Measurements from ENCODE around the gene MAL. TPM values are rescaled to one million over a fixed set of nuclear protein-coding genes. Genes with fewer than 3 reads are reported as not detected.
A peak's percentile ranks its signal among the peaks of the same experiment; 100 is the strongest.

The MAL gene
- total and polyA plus RNA-seq, 2 experiments from 2014 or later: not detected

GRCh38 chr2:95032868-95033603 lies 7.5 kb downstream of the MAL start:
- in situ Hi-C loops (cut with MboI): no loop called here
- H3K4me2 ChIP-seq (ENCODE audit: unreplicated experiment): no peak overlapping the region
- H4K20me1 ChIP-seq (ENCODE audit: insufficient read depth): no peaks in the 10 kb centered on the region
- no peaks in the 10 kb centered on the region for H3K9me3 ChIP-seq (ENCODE audit: low read depth)
- TF ChIP-seq EZH2 (IDR thresholded peaks at IDR 0.05; ENCODE audit: insufficient read depth, poor library complexity, severe bottlenecking): no peak
- TF ChIP-seq EZH2phosphoT487 (IDR thresholded peaks at IDR 0.05; ENCODE audit: insufficient read depth, low read depth): no peak
- DNase-seq: no peak
- no peak overlapping the region for H3K4me3 ChIP-seq
- peaks cover 12% of the 10 kb centered on the region; the same call in 1 of the 2 replicates for H3F3A ChIP-seq (ENCODE audit: insufficient read depth)
- no peak overlapping the region for H2AFZ ChIP-seq
- H3K27ac ChIP-seq: no peak overlapping the region
- peaks cover 49% of the 10 kb centered on the region for H3K27me3 ChIP-seq (replicated peaks; ENCODE audit: insufficient read depth)
- H3K9me2 ChIP-seq (ENCODE audit: insufficient read depth): no peaks in the 10 kb centered on the region
- H3K9ac ChIP-seq: no peak overlapping the region
- no peaks in the 10 kb centered on the region for H3K36me3 ChIP-seq (ENCODE audit: low read depth)
- H3K4me1 ChIP-seq (ENCODE audit: insufficient read depth): no peaks in the 10 kb centered on the region
- no peaks in the 10 kb centered on the region for H3K79me2 ChIP-seq (ENCODE audit: insufficient read depth)
- 45 to 46% methylated on average over 13 to 16 of the region's 16 CpGs for WGBS, 2 experiments (ENCODE audit: low coverage in 1 of 2, low lambda C conversion rate in 2 of 2, missing lambda C conversion rate in 2 of 2)

- TF ChIP-seq EZH2phosphoT487 (IDR thresholded peaks at IDR 0.05; ENCODE audit: insufficient read depth, low read depth) (no peak), EZH2 (IDR thresholded peaks at IDR 0.05; ENCODE audit: insufficient read depth, poor library complexity, severe bottlenecking) (no peak)
- no peaks in the 10 kb centered on the region for H4K20me1 ChIP-seq (ENCODE audit: insufficient read depth)
- H3K79me2 ChIP-seq (ENCODE audit: insufficient read depth): no peaks in the 10 kb centered on the region
- H3K9me3 ChIP-seq (ENCODE audit: low read depth): no peaks in the 10 kb centered on the region
- H3K27ac ChIP-seq: no peak overlapping the region
- peaks cover 39% of the 10 kb centered on the region for H3K27me3 ChIP-seq (replicated peaks; ENCODE audit: insufficient read depth)
- DNase-seq: peak; percentile 61
- no peak overlapping the region for H3K4me2 ChIP-seq (ENCODE audit: unreplicated experiment)
- peaks cover 23% of the 10 kb centered on the region for H3F3A ChIP-seq (ENCODE audit: insufficient read depth)
- H3K9ac ChIP-seq: no peak overlapping the region
- 26 to 36% methylated on average over 4 of the region's 4 CpGs for WGBS, 2 experiments (ENCODE audit: low coverage in 1 of 2, low lambda C conversion rate in 2 of 2, missing lambda C conversion rate in 2 of 2)
- H2AFZ ChIP-seq: no peak overlapping the region
- in situ Hi-C loops (cut with MboI): no loop called here
- no peaks in the 10 kb centered on the region for H3K36me3 ChIP-seq (ENCODE audit: low read depth)
- no peak overlapping the region for H3K4me3 ChIP-seq
- H3K4me1 ChIP-seq (ENCODE audit: insufficient read depth): no peaks in the 10 kb centered on the region
- no peaks in the 10 kb centered on the region for H3K9me2 ChIP-seq (ENCODE audit: insufficient read depth)
These were observed 8.7 kb downstream of the MAL start for GRCh38 chr2:95034221-95034620.

- H3F3A ChIP-seq (ENCODE audit: insufficient read depth): peaks cover 27% of the 10 kb centered on the region
- peaks cover 34% of the 10 kb centered on the region for H3K27me3 ChIP-seq (replicated peaks; ENCODE audit: insufficient read depth)
- no peak overlapping the region for H3K4me3 ChIP-seq
- DNase-seq: no peak
- H3K27ac ChIP-seq: no peak overlapping the region
- no peaks in the 10 kb centered on the region for H4K20me1 ChIP-seq (ENCODE audit: insufficient read depth)
- no peaks in the 10 kb centered on the region for H3K79me2 ChIP-seq (ENCODE audit: insufficient read depth)
- no peaks in the 10 kb centered on the region for H3K9me2 ChIP-seq (ENCODE audit: insufficient read depth)
- 53 to 58% methylated on average over 7 of the region's 7 CpGs for WGBS, 2 experiments (ENCODE audit: low coverage in 1 of 2, low lambda C conversion rate in 2 of 2, missing lambda C conversion rate in 2 of 2)
- no peaks in the 10 kb centered on the region for H3K36me3 ChIP-seq (ENCODE audit: low read depth)
- no peak overlapping the region for H3K4me2 ChIP-seq (ENCODE audit: unreplicated experiment)
- TF ChIP-seq EZH2 (IDR thresholded peaks at IDR 0.05; ENCODE audit: insufficient read depth, poor library complexity, severe bottlenecking) (no peak), EZH2phosphoT487 (IDR thresholded peaks at IDR 0.05; ENCODE audit: insufficient read depth, low read depth) (no peak)
- no peak overlapping the region for H2AFZ ChIP-seq
- no peak overlapping the region for H3K9ac ChIP-seq
- H3K9me3 ChIP-seq (ENCODE audit: low read depth): no peaks in the 10 kb centered on the region
- in situ Hi-C loops (cut with MboI): no loop called here
- H3K4me1 ChIP-seq (ENCODE audit: insufficient read depth): no peaks in the 10 kb centered on the region
These were observed 9.3 kb downstream of the MAL start for GRCh38 chr2:95034818-95035217.

- H3F3A ChIP-seq (ENCODE audit: insufficient read depth): peaks cover 27% of the 10 kb centered on the region
- no peaks in the 10 kb centered on the region for H3K4me1 ChIP-seq (ENCODE audit: insufficient read depth)
- H3K36me3 ChIP-seq (ENCODE audit: low read depth): no peaks in the 10 kb centered on the region
- H3K79me2 ChIP-seq (ENCODE audit: insufficient read depth): no peaks in the 10 kb centered on the region
- peaks cover 28% of the 10 kb centered on the region for H3K27me3 ChIP-seq (replicated peaks; ENCODE audit: insufficient read depth)
- H3K4me3 ChIP-seq: no peak overlapping the region
- WGBS, 2 experiments (ENCODE audit: low coverage in 1 of 2, low lambda C conversion rate in 2 of 2, missing lambda C conversion rate in 2 of 2): 84% methylated on average over 3 of the region's 3 CpGs
- in situ Hi-C loops (cut with MboI): no loop called here
- no peak overlapping the region for H2AFZ ChIP-seq
- DNase-seq: no peak
- H3K9me2 ChIP-seq (ENCODE audit: insufficient read depth): no peaks in the 10 kb centered on the region
- H3K27ac ChIP-seq: no peak overlapping the region
- H4K20me1 ChIP-seq (ENCODE audit: insufficient read depth): no peaks in the 10 kb centered on the region
- no peak overlapping the region for H3K9ac ChIP-seq
- no peaks in the 10 kb centered on the region for H3K9me3 ChIP-seq (ENCODE audit: low read depth)
- H3K4me2 ChIP-seq (ENCODE audit: unreplicated experiment): no peak overlapping the region
- TF ChIP-seq EZH2 (IDR thresholded peaks at IDR 0.05; ENCODE audit: insufficient read depth, poor library complexity, severe bottlenecking): no peak
- no peak for TF ChIP-seq EZH2phosphoT487 (IDR thresholded peaks at IDR 0.05; ENCODE audit: insufficient read depth, low read depth)
These were observed 11.3 kb downstream of the MAL start for GRCh38 chr2:95036596-95037383.
